SK-N-DZ (cell line): ENCODE measurements around the gene NRL.
A peak's percentile ranks its signal among the peaks of the same experiment; 100 is the strongest.
"Not testable (repeated sequence)": the region's sequence is repeated elsewhere in the genome, so short reads cannot be mapped to it uniquely, and the experiment has no call there.

Source experiments
- DNase-seq: peaks from one replicate; pipeline ENCODE4 v3.0.0-alpha.2; 2015; ENCODE audit warnings: low spot score

NRL gene

DNA sequence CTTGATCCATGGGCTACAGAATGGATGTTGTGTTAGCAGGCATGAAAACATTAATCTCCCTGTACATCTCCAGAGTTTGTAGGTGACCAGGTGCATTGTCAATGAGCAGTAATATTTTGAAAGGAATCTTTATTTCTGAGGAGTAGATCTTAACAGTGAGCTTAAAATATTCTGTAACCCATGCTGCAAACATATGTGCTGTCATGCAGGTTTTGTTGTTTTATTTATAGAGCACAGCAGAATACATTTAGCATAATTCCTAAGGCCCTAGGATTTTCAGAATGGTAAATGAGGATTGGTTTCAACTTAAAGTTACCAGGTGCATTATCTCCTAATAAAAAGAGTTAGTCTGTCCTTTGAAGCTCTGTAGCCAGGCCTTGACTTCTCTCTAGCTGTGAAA lies 12.2 kb upstream of the NRL start:
- DNase-seq: no peak

DNA sequence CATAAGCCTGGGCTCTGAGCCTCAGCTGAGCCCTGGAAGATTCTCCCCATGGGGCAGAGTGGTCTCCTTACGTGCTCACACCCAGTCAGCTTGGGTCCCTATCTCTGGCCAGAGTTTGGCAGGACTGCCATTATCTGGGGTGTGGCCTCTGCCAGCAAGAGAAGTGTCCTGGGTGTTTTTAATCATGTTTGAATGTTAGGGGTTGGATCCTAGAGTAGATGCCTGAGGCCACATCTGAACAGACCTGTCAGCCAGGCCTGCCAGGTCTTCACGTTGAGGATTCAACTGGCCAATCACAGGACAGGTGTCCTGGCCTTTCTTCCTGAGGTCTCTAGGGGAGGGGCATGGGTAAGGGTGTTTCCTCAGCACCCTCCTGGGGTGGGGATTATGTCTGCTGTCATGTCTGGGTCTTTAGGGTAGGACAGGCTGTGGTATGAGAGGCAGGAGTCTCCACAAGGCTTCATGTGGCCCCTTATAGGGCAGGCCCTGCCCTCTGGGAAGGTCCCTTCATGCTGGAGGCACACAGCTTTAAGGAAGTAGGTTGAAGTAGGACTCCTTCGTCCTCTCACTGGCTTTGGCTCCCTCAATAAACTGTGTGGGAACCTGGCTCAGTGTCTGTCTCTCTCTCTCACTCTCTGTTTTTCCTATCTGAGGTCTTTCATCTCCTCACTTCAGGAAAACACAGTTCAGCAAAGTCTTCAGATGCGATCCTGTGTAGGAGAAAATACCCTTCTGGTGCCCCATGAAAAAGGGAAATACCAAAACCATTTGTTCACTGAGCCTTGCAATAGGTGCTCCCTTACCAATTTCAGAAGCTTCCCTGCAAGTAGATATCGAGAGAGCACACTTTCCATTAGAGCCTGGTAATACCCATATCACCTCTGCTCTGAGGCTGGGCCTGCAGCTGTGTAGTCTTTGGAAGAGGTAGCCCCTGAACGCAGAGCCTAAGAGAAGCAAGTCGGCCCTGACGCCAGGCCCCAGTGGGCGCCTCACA lies 9.0 kb upstream of the NRL start:
- no peak for DNase-seq

- no peak for DNase-seq
These were observed 8.1 kb upstream of the NRL start for GRCh38 chr14:24122898-24123297.

DNA sequence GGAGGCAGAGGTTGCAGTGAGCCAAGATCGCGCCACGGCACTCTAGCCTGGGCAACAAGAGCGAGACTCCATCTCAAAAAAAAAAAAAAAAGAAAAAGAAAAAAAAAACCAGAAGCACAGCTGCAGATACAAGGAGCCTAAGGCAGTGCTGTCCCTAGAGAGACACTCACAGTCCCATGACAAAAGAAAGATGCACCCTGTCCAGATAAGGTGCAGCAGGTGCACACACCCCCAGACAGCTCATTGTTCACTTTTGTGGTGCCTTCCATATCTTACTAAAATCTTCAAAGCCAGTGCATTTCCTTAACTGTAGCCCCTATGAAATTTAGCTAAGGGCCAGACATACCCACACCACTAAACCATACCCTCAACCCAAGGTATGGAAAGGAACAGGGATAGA lies 7.7 kb upstream of the NRL start:
- no peak for DNase-seq

DNA sequence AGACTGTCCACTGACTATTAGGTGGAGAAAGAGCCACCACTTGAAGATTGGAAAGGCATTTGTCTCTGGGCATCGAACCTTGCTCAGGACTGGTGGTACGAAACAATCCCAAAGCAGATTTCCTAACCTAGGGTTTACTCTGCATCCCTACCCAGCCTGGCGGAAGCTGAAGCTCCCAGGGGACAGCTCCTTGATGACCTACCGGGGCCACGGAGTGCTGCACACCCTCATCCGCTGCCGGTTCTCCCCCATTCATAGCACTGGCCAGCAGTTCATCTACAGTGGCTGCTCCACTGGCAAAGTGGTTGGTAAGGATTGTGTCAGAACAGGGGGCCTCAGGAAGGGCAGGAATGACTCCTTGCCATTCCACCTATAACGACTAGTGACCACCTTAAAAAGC lies 6.5 kb upstream of the NRL start:
- no peak for DNase-seq

GRCh38 chr14:24119691-24120090 lies 4.9 kb upstream of the NRL start:
- no peak for DNase-seq

GRCh38 chr14:24117179-24117578 lies 2.4 kb upstream of the NRL start:
- no peak for DNase-seq

- DNase-seq: no peak
These were observed 1.5 kb upstream of the NRL start for GRCh38 chr14:24116128-24116814.

DNA sequence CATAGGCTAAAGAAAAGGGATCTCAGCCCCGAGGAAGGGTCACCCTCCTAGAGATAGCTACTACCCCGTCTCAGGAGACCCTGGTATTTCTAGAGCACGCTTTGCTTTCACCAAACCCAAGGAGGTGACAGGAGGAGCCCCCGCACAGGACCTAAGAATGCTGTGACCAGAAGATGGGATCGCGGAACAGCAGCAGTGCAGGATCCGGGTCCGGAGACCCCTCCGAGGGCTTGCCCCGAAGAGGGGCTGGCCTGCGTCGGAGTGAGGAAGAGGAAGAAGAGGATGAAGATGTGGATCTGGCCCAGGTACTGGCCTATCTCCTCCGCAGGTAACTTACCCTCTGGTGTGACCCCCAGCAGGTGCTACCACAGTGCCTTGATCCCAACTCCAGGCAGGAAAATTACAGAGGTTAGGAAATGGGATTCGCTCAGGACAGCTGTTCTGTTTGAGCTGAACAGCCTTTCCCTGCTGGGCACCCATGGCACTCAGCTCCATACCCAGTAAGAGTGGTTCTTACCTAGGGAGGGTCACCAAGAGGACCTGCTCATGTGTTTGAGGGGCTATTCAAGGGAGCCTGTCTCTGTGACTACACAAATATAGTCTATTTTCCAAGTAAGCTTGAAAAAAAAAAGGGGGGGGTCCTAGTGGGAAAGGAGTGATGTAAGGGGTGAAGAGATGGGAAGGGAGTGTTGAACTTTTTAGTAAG lies 826 bp upstream of the NRL start:
- no peak for DNase-seq

DNA sequence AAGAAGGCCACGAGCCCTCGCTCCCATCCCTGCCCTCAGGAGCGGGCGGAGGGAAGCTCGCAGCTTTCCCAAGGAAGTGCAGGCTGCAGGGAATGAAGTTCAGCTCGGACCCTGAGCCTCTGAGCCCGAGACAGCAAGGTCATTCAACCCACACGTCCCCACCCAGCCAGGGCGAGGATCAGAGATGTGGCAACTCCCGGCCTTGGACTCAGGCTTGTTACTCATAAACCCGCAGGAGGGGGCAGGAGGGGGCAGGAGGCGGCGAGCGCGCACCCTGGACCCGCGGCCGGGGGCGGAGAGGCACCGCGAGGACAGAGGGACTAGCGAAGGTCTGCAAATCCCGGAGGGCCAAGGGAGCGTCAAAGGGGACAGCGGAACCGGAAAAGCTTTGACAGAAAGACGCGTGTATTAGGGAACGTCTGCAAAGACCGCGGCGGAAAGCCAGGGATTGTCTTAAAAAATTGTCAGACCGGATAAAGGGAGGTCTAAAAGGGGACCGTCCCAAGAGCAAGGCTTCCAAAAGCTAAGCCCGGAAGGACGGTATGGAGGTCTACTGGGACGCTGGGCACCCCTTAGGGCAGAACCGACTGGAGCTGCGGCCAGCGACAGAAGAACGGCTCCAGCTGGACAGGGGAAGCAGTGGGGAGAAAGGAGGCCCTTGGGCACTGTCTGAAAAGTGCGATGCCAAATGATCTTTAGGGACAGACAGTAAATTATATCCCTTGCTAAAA lies 783 bp downstream of the NRL start:
- peak; percentile 89 for DNase-seq

- DNase-seq: no peak
These were observed 1.4 kb downstream of the NRL start for GRCh38 chr14:24113379-24113800.

GRCh38 chr14:24110523-24110922 lies 4.2 kb downstream of the NRL start:
- no peak for DNase-seq

DNA sequence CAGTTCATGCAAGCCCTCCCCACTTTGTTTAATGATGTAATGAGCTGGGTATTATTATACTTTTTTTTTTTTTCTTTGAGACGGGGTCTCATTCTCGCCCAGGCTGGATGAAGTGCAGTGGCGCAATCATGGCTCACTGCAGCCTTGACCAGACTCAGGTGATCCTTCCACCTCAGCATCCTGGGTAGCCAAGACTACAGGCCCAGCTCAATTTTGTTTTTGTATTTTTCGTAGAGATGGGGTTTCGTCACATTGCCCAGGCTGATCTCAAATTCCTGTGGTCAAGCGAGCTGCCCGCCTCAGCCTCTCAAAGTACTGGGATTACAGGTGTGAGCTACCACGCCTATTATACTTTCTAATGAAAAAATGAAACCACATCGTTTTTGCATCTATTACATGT lies 4.7 kb downstream of the NRL start:
- DNase-seq: no peak

DNA sequence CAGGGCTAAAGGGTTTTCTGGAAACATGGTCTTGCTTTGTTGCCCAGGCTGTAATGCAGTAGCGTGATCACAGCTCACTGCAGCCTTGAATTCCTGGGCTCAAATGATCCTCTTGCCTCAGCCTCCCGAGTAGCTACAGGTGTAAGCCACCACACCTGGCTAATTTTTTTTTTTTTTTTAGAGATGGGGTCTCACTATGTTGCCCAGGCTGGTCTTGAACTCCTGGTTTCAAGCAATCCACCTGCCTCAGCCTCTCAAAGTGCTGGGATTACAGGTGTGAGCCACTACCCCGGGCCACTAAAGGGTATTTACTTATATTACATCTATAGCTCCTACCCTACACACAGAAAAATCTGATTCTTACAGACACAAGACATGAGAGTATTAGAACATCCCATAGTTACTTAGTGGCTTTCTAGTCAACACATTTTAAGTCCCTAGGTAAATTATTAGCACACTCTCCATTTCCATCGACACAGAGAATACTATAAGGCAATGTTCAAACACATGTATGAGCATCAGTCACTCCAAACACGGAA lies 6.3 kb downstream of the NRL start:
- DNase-seq: no peak

DNA sequence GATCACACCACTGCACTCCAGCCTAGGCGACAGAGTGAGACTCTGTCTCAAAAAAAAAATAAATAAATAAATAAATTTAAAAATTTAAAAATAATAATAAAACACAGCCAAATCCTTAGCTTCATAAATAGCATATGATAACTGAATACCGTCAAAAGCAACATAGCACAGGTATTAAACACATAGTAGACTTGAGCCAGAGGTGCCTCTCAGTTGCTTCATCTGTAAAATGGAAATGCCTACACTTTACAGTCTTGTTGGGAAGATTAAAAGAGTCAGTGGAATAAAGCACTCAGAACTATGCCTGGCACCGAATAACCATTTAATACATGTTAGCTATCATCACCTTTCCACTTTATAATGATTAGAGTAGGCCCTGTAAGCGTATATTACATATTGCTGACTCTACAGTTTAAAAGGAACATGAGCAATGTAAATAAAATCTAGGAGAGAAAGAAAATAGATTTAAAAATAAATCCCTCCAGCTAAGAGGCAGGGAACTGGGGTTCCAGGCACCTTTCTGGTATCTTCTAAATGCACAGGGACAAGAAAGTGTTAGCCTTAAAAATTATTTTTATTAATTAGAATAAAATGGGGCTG lies 8.0 kb downstream of the NRL start:
- no peak for DNase-seq

DNA sequence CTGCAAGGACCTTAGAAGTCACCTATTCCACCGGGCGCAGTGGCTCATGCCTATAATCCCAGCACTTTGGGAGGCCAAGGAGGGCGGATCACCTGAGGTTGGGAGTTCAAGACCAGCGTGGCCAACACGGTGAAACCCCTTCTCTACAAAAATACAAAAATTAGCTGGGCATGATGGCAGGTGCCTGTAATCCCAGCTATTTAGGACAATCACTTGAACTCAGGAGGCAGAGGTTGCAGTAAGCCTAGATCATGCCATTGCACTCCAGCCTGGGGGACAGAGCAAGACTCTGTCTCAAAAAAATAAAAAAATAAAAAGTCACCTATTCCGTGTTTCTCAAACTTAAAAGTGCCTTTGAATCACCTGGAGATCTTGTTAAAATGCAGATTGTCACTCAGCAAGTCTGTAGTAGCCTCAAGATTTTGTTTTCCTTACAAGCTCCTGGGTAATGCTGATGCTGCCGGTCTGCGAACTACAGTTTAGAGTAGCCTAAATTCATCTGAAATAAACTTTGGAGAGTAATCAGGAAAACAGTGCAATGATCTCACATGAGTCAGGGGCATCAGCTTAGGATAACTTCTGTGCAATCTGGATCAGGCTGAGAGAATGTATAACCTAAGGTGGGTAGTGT lies 9.0 kb downstream of the NRL start:
- DNase-seq: not testable (repeated sequence)

GRCh38 chr14:24103451-24103850 lies 11.3 kb downstream of the NRL start:
- DNase-seq: no peak

GRCh38 chr14:24102357-24103048 lies 12.2 kb downstream of the NRL start:
- DNase-seq: no peak

DNA sequence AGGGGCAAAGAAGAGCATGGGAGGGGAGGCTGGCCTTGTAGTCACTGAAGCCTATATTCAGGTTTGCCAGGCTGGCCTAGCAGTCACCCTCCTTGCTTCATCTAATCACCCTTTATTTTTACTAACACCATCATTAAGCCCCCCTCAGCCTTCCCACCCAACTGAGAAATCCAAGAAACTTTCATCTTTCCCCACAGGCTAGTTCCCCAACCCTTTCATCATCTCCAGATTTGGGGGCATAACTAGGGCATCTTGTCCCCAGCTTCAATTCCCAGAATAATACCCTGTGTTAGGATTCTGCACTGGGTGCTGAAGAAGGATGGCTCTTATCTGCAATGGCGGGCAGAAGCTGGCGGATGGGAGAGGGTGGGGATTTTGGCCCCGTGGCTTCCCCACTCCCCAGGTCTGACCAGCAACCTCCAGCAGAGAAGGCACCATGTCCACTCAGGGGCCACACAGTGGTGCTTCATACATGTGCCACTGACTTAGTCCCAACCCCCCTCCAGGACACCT lies 13.7 kb downstream of the NRL start:
- DNase-seq: no peak
